Stimulated activated naive B cell treated with anti-CD40 and anti-IgM and Interleukin-4, amounts not matched to agents 10 μg/mL and 1 μg/mL and 100 μg/mL, for 72 hours (primary cell): ENCODE results near the gene TEX51.

Source experiments
- ATAC-seq, 2 donors: fragments of 150-1000 bp; cut with Tn5 transposase; replicated peaks; 2 replicates each; pipeline ENCODE4 v1.10.0; 2021; ENCODE audit warnings: moderate library complexity in 1 of 2
- DNase-seq: peaks from one replicate; pipeline ENCODE4 v3.0.0; 2021
- H3K27ac Mint-ChIP-seq: one replicate; pipeline ENCODE4 v1.8.0; 2022; ENCODE audit warnings: mild to moderate bottlenecking, mixed read lengths
- H3K27me3 Mint-ChIP-seq, 2 donors: one replicate each; pipeline ENCODE4 v1.8.0; 2022; ENCODE audit warnings: mixed read lengths in 2 of 2
- H3K36me3 Mint-ChIP-seq, 2 donors: one replicate each; pipeline ENCODE4 v1.8.0; 2022; ENCODE audit warnings: mixed read lengths in 2 of 2, mild to moderate bottlenecking in 1 of 2
- H3K4me1 Mint-ChIP-seq, 2 donors: one replicate each; pipeline ENCODE4 v1.8.0; 2022; ENCODE audit warnings: mixed read lengths in 2 of 2, mild to moderate bottlenecking in 1 of 2
- H3K4me3 Mint-ChIP-seq, 2 donors: one replicate each; pipeline ENCODE4 v1.8.0; 2022; ENCODE audit warnings: mild to moderate bottlenecking in 2 of 2, mixed read lengths in 2 of 2, moderate library complexity in 1 of 2
- H3K9me3 Mint-ChIP-seq, 2 donors: one replicate each; pipeline ENCODE4 v1.8.0; 2022; ENCODE audit warnings: mixed read lengths in 2 of 2, mild to moderate bottlenecking in 1 of 2

TEX51 gene

GRCh38 chr2:126898636-126899035 is at the start of gene TEX51:
TSS of gene TEX51 (plus strand) at chr2:126898890. CDS start at chr2:126898919, 29 bp downstream.
- no peak within 1 kb of the TSS for H3K27ac Mint-ChIP-seq
- no peak for DNase-seq
- H3K9me3 Mint-ChIP-seq: peaks cover 5 to 8% of the 10 kb centered on the region in 2 donors
- ATAC-seq: no peak
- peaks cover 14 to 27% of the 10 kb centered on the region in 2 donors for H3K27me3 Mint-ChIP-seq
- no peaks in the 10 kb centered on the region for H3K36me3 Mint-ChIP-seq
- H3K4me1 Mint-ChIP-seq: no peaks in the 10 kb centered on the region
- H3K4me3 Mint-ChIP-seq: no peak within 1 kb of the TSS

DNA sequence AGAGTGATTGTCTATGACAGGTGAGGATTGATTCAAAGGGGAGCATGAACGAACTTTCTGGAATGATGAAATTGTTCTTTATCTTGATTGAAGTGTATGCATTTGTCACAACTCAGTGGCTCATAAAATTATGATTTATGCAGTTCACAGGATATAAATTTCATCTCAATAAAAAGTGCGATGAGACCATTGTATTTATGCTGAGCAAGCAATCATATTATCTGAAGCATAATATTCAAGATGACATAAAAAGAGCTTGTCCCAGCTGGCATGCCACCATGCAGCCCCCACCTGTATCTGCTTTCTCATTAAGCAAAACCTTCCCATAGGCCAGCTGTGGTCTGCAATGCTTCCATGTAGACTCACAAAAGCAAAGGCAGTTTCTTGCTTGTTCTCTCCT is 49.6 kb upstream of the TEX51 start:
- DNase-seq: no peak
- peaks cover 10 to 36% of the 10 kb centered on the region in 2 donors for H3K27me3 Mint-ChIP-seq
- no peaks in the 10 kb centered on the region for H3K4me1 Mint-ChIP-seq
- no peak for ATAC-seq
- peaks cover 0 to 5% of the 10 kb centered on the region in 2 donors for H3K9me3 Mint-ChIP-seq
- peaks cover 0 to 3% of the 10 kb centered on the region in 2 donors for H3K36me3 Mint-ChIP-seq
- H3K27ac Mint-ChIP-seq: no peak overlapping the region
- no peak overlapping the region for H3K4me3 Mint-ChIP-seq

- DNase-seq (no peak), ATAC-seq (no peak)
- peaks cover 0 to 5% of the 10 kb centered on the region in 2 donors for H3K9me3 Mint-ChIP-seq
- peaks cover 0 to 3% of the 10 kb centered on the region in 2 donors for H3K36me3 Mint-ChIP-seq
- no peaks in the 10 kb centered on the region for H3K4me1 Mint-ChIP-seq
- no peak overlapping the region for H3K4me3 Mint-ChIP-seq
- no peak overlapping the region for H3K27ac Mint-ChIP-seq
- H3K27me3 Mint-ChIP-seq: peaks cover 10 to 39% of the 10 kb centered on the region in 2 donors
Observed at GRCh38 chr2:126849486-126849885, 49.2 kb upstream of the TEX51 start.

DNA sequence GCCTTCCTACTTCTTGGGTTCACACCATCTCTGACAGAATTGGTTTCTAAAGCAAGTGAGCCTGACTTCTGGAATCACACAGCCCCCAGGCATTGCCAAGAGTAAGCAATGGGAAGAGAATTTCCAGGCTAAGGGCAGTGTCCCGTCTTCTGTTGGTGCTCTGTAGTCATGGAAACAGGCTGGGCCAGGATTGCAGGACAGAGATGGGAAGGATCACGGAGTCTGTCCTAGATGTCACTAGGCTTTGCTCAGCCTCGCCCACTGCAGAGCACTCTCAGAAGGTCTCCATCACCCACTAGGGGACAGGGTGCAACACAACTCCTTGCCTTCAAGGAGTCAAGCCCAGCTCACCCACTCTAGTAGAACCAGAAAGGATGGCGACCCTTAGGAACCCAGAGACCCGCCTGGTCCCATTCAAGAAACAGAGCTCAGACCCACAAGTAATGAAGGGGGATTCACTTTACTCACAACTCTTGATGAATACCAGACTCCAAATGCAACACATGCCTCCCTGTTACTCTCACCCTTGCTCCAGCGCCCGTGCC is 48.6 kb upstream of the TEX51 start:
- Mint-ChIP-seq H3K4me1 (no peaks in the 10 kb centered on the region), H3K27ac (no peak overlapping the region), H3K4me3 (no peak overlapping the region), H3K27me3 (peaks cover 13 to 43% of the 10 kb centered on the region in 2 donors), H3K36me3 (peaks cover 0 to 3% of the 10 kb centered on the region in 2 donors), H3K9me3 (peaks cover 0 to 5% of the 10 kb centered on the region in 2 donors)
- ATAC-seq: no peak
- no peak for DNase-seq

GRCh38 chr2:126850940-126851339 is 47.8 kb upstream of the TEX51 start:
- Mint-ChIP-seq H3K4me1 (no peaks in the 10 kb centered on the region), H3K9me3 (peaks cover 0 to 5% of the 10 kb centered on the region in 2 donors), H3K27me3 (peaks cover 19 to 38% of the 10 kb centered on the region in 2 donors), H3K36me3 (peaks cover 0 to 3% of the 10 kb centered on the region in 2 donors), H3K4me3 (no peak overlapping the region), H3K27ac (no peak overlapping the region)
- ATAC-seq (no peak), DNase-seq (no peak)

DNA sequence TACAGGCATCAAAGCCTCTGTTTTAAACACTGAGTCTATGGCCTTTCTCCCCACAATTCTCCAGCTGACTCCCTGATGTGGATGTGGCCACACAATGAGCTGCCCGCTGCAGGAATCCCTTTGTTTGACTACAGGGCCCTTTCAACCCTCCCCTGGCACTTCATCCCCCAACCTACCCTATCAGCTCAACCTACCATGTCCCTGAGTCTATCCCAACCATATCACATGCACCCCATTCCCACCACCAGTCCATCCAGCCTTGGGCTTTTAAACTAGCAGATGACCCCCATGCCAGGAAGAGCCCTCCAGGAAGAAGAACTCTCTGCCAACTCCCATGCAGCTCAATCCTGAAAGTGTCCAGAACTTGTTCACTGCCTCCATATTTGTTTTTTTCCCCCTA is 46.9 kb upstream of the TEX51 start:
- H3K36me3 Mint-ChIP-seq: peaks cover 0 to 3% of the 10 kb centered on the region in 2 donors
- DNase-seq (no peak), ATAC-seq (no peak)
- H3K4me3 Mint-ChIP-seq: no peak overlapping the region
- no peak overlapping the region for H3K27ac Mint-ChIP-seq
- H3K27me3 Mint-ChIP-seq: peaks cover 21 to 33% of the 10 kb centered on the region in 2 donors
- no peaks in the 10 kb centered on the region for H3K4me1 Mint-ChIP-seq
- H3K9me3 Mint-ChIP-seq: peaks cover 0 to 5% of the 10 kb centered on the region in 2 donors

DNA sequence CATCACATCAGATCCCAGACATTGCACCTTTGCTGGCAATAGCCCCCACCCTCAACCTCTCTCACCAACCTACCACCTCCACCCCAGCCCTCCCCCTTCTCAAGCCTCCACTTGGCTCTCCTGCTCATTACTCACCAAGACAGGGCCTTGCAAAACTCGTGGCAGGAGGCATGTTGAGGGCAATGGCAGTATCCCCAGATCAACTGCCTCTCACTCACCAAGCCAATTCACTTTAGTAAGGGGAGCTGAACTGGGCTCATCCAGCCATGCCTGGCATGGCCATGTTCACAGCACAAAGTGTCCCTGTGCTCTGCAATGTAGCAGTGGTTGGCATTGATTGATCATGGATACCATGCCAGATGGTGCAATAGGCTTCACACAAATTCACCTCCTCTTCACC is 46.3 kb upstream of the TEX51 start:
- Mint-ChIP-seq H3K4me1 (no peaks in the 10 kb centered on the region), H3K9me3 (peaks cover 0 to 5% of the 10 kb centered on the region in 2 donors), H3K36me3 (peaks cover 0 to 3% of the 10 kb centered on the region in 2 donors), H3K27me3 (peaks cover 25 to 31% of the 10 kb centered on the region in 2 donors), H3K27ac (no peak overlapping the region), H3K4me3 (no peak overlapping the region)
- ATAC-seq (no peak), DNase-seq (no peak)

DNA sequence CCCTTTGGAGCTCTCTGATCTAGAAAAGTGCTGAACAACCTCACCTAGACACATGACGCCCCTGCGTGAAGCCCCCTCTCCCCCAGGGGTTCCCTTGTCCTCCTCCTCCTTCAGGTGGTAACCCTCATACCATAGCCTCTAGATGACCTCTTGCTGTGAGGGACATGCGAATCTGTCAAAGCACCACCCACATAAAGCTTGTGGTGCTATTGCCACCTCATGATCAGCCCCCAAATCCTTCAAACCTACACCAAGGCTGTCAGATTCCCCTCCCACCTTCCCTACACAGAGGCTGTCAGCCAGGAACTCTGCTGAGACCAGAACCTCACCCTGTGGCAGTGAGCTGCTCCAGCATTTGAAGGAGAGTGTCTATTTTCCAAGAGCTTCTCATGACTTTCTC is 43.1 kb upstream of the TEX51 start:
- Mint-ChIP-seq H3K27me3 (peaks cover 35 to 39% of the 10 kb centered on the region in 2 donors), H3K9me3 (peaks cover 0 to 5% of the 10 kb centered on the region in 2 donors), H3K36me3 (peaks cover 0 to 3% of the 10 kb centered on the region in 2 donors), H3K4me3 (no peak overlapping the region), H3K4me1 (no peaks in the 10 kb centered on the region), H3K27ac (no peak overlapping the region)
- ATAC-seq (no peak), DNase-seq (no peak)

DNA sequence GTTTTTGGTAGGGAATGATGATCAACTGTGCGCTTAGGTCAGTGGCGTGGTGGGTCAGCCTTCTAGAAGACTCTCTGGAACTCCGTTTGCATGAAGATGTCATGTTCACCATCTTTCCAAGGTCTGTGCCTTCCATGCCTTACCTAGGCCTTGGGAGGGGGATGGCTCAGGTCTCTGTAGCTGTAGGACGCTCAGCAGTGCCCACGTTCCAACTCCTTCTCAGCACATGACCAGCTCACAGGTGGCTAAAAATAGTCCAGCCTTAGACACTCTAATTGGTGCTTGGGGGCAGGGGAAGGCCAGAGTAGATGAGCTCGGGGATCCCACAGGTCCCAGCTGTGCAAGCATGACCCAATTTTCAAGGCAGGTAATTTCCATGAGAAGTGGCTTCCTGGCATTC is 42.3 kb upstream of the TEX51 start:
- H3K27ac Mint-ChIP-seq: no peak overlapping the region
- no peak for DNase-seq
- peaks cover 35 to 39% of the 10 kb centered on the region in 2 donors for H3K27me3 Mint-ChIP-seq

DNA sequence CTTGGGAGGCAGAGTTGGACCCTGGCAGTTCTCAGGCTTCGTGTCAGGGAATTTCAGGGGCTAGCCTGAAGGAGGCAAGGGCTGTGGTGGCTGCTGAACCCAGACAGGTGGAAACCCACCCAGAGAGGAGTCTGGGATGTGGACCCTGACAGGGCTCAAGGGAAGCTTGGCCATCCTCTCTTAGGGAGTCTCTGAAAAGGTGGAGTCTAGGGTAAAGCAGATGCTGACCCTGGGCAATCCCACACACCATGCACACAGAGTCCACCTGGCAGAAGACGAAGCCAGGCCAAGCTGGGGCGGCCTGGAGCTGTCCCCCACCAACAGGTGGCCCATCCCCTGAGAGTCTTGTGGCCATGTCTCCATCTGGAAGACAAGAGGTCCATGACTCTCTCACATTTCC is 41.2 kb upstream of the TEX51 start:
- no peak overlapping the region for H3K4me3 Mint-ChIP-seq
- no peak for ATAC-seq
- no peak overlapping the region for H3K27ac Mint-ChIP-seq
- peaks cover 0 to 4% of the 10 kb centered on the region in 2 donors for H3K9me3 Mint-ChIP-seq
- H3K4me1 Mint-ChIP-seq: no peaks in the 10 kb centered on the region
- H3K27me3 Mint-ChIP-seq: peaks cover 29 to 33% of the 10 kb centered on the region in 2 donors
- H3K36me3 Mint-ChIP-seq: peaks cover 0 to 3% of the 10 kb centered on the region in 2 donors
- DNase-seq: no peak

More for the DNA sequence above, 42.3 kb upstream of the TEX51 start:
- H3K36me3 Mint-ChIP-seq: peaks cover 0 to 3% of the 10 kb centered on the region in 2 donors
- ATAC-seq: no peak
- H3K9me3 Mint-ChIP-seq: peaks cover 0 to 5% of the 10 kb centered on the region in 2 donors
- no peak overlapping the region for H3K4me3 Mint-ChIP-seq
- no peaks in the 10 kb centered on the region for H3K4me1 Mint-ChIP-seq

- H3K4me3 Mint-ChIP-seq: no peak overlapping the region
- H3K27ac Mint-ChIP-seq: no peak overlapping the region
- no peaks in the 10 kb centered on the region for H3K4me1 Mint-ChIP-seq
- DNase-seq: no peak
- no peak for ATAC-seq
- H3K36me3 Mint-ChIP-seq: peaks cover 0 to 2% of the 10 kb centered on the region in 2 donors
- H3K27me3 Mint-ChIP-seq: peaks cover 29 to 38% of the 10 kb centered on the region in 2 donors
- H3K9me3 Mint-ChIP-seq: peaks cover 0 to 3% of the 10 kb centered on the region in 2 donors
Observed at GRCh38 chr2:126858013-126858412, 40.7 kb upstream of the TEX51 start.

DNA sequence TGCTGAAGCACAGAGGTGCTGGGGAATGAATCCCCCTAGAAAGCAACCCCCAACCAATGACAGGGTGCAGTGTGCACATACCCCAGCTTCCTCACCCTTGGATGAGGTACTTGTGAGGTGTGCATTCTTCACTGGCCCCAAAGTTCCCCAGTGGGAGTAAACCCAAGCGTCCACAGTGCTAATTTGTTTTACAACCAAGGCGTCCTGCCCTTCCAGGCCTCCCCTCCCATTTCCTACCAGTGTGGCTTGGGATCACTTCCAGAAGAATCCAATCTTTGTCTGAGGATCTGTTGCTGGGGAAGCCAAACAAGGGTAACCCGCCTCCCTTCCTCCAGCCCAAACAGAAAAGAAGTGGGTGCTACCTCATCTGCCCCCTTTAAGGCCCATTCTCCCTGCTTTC is 40.3 kb upstream of the TEX51 start:
- Mint-ChIP-seq H3K36me3 (peaks cover 0 to 1% of the 10 kb centered on the region in 2 donors), H3K9me3 (peaks cover 0 to under 1% of the 10 kb centered on the region in 2 donors), H3K4me1 (no peaks in the 10 kb centered on the region), H3K4me3 (no peak overlapping the region), H3K27me3 (peaks cover 29 to 35% of the 10 kb centered on the region in 2 donors), H3K27ac (no peak overlapping the region)
- DNase-seq: no peak
- ATAC-seq: no peak

- no peak for ATAC-seq
- no peak overlapping the region for H3K27ac Mint-ChIP-seq
- no peak overlapping the region for H3K4me3 Mint-ChIP-seq
- DNase-seq: no peak
- no peaks in the 10 kb centered on the region for H3K36me3 Mint-ChIP-seq
- H3K27me3 Mint-ChIP-seq: peaks cover 31 to 33% of the 10 kb centered on the region in 2 donors
- peaks cover 0 to 2% of the 10 kb centered on the region in 2 donors for H3K4me1 Mint-ChIP-seq
- H3K9me3 Mint-ChIP-seq: no peaks in the 10 kb centered on the region
Observed at GRCh38 chr2:126858991-126859390, 39.7 kb upstream of the TEX51 start.

GRCh38 chr2:126859631-126860030 is 39.1 kb upstream of the TEX51 start:
- ATAC-seq (no peak), DNase-seq (no peak)
- H3K36me3 Mint-ChIP-seq: no peaks in the 10 kb centered on the region
- no peaks in the 10 kb centered on the region for H3K9me3 Mint-ChIP-seq
- no peak overlapping the region for H3K27ac Mint-ChIP-seq
- H3K4me3 Mint-ChIP-seq: no peak overlapping the region
- H3K27me3 Mint-ChIP-seq: peaks cover 31 to 33% of the 10 kb centered on the region in 2 donors
- peaks cover 0 to 2% of the 10 kb centered on the region in 2 donors for H3K4me1 Mint-ChIP-seq

GRCh38 chr2:126860385-126860784 is 38.3 kb upstream of the TEX51 start:
- Mint-ChIP-seq H3K4me1 (peaks cover 0 to 2% of the 10 kb centered on the region in 2 donors), H3K27ac (no peak overlapping the region), H3K36me3 (no peaks in the 10 kb centered on the region), H3K27me3 (peaks cover 26 to 31% of the 10 kb centered on the region in 2 donors), H3K4me3 (no peak overlapping the region), H3K9me3 (no peaks in the 10 kb centered on the region)
- DNase-seq: no peak
- ATAC-seq: no peak
